UCSD-AML1 (cell line): ENCODE results near the gene MGP.

Experiments
- DNase-seq: peaks from one replicate; lab custom pipeline; 2025; ENCODE audit not compliant: unreplicated experiment; lab: John Stamatoyannopoulos, UW

The MGP gene

GRCh38 chr12:14868916-14869506 is 16.6 kb downstream of the MGP start:
- DNase-seq, result no peak

- no peak for DNase-seq
Observed at GRCh38 chr12:14860490-14860889, 25.2 kb downstream of the MGP start.

- DNase-seq, result no peak
Observed at GRCh38 chr12:14858513-14858912, 27.1 kb downstream of the MGP start.

GRCh38 chr12:14854586-14855183 is 31.0 kb downstream of the MGP start:
- DNase-seq, result no peak

- no peak for DNase-seq
Observed at GRCh38 chr12:14853961-14854360, 31.7 kb downstream of the MGP start.

GRCh38 chr12:14852880-14853279 is 32.8 kb downstream of the MGP start:
- DNase-seq, result no peak

GRCh38 chr12:14850929-14851663 is 34.6 kb downstream of the MGP start:
- DNase-seq, result no peak

- no peak for DNase-seq
Observed at GRCh38 chr12:14849661-14850060, 36.0 kb downstream of the MGP start.

- DNase-seq, result no peak
Observed at GRCh38 chr12:14846876-14847580, 38.6 kb downstream of the MGP start.

- no peak for DNase-seq
Observed at GRCh38 chr12:14846042-14846587, 39.5 kb downstream of the MGP start.

- no peak for DNase-seq
Observed at GRCh38 chr12:14845350-14845750, 40.3 kb downstream of the MGP start.

GRCh38 chr12:14844401-14844800 is 41.3 kb downstream of the MGP start:
- DNase-seq, result no peak

- no peak for DNase-seq
Observed at GRCh38 chr12:14843425-14843887, 42.2 kb downstream of the MGP start, which contains the start of gene ART4. Gene ART4, minus strand, starts transcription at chr12:14843526. Its CDS starts 413 bp downstream, at chr12:14843113.

GRCh38 chr12:14842315-14842714 is 43.3 kb downstream of the MGP start:
- DNase-seq, result no peak

GRCh38 chr12:14841761-14842160 is 43.9 kb downstream of the MGP start:
- DNase-seq, result no peak

- DNase-seq, result no peak
Observed at GRCh38 chr12:14840616-14841015, 45.0 kb downstream of the MGP start.

- DNase-seq, result no peak
Observed at GRCh38 chr12:14839262-14839661, 46.4 kb downstream of the MGP start.

- DNase-seq, result no peak
Observed at GRCh38 chr12:14836336-14837210, 49.1 kb downstream of the MGP start.

- no peak for DNase-seq
Observed at GRCh38 chr12:14834509-14834908, 51.1 kb downstream of the MGP start.

- DNase-seq, result no peak
Observed at GRCh38 chr12:14833952-14834351, 51.7 kb downstream of the MGP start.
